ELF-1 (cell line): ENCODE data around the gene TXNRD3.
"Not testable (repeated sequence)": the region's sequence is repeated elsewhere in the genome, so short reads cannot be mapped to it uniquely, and the experiment has no call there.

Experiments
- DNase-seq: peaks from one replicate; pipeline ENCODE4 v3.0.0-alpha.2; 2016; ENCODE audit warnings: low read depth, low spot score

TXNRD3 gene

DNA sequence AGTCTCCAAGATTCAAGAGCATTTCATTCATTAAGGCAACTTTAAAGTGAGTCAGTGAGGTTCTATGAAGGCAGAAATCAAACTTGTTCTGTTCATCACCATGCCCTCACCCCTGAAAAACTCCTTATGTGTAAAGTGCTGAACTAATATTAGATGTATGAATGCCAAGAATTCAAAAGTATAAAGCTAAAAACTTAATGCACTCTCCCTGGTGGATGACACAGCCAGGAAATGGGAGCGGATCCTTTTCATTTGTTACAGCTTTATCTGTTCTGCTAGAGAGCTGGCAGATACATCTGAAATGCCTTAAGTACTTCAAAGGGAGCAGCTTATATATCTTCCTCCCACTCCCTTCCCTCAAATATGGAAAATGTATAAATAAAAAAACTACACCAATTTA lies 8.2 kb downstream of the TXNRD3 start:
- no peak for DNase-seq

DNA sequence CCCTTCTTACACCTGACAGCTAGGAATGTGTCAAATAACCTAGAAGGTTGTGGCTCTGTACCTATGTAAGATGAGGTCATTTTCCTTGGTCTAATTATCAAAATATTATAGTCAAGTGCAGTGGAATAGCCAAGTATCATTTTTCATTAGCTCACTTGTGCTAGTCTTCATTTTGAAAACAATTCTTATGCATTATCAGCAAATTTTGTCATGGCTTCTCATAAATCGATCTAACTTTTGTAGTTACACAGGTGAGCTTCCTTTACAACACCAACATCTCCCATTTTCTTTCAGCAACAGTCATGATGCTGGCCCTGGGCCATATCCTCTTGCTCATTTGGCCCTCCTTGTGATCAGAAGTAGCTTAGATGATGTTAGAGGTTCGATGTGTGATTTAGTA lies 10.3 kb downstream of the TXNRD3 start:
- no peak for DNase-seq

- no peak for DNase-seq
Measured at GRCh38 chr3:126638790-126639189, 16.1 kb downstream of the TXNRD3 start.

DNA sequence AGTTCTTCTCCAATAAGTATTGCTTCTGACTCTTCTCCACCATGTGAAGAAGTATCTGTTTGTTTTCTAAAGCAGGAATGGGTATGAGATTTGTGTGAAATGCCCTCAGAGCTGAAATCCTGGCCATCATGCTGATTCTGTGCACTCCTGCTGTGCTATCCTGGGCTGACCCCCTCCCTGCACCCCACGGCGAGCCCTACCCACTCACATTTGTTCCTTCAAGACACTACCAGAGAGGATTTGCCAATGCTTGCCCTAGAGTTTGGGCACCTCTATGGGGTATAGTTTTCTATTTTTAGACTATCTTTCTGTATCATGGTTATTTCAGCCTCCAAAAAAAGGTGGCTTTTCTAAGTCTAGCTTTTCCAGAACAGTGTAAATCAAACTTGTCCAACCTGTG lies 18.5 kb downstream of the TXNRD3 start:
- DNase-seq: no peak

DNA sequence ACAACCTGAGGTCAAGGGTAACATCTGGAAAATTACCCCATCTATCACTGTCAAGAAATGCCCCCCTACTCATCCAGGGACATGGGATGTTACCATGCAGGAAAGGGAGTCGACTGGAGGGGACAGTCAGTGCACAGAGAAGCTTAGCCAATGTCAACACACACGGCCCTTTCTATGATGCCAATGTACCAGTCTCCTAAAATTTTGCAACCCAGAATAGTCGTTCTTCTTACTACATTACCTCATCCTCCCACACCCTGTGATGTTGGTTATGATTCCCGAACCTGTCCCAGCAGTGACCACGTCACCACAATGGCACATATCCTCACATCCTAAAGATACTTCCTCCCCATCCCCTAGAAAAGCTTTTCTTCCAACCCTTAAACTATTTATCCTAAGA lies 20.1 kb downstream of the TXNRD3 start:
- no peak for DNase-seq

DNA sequence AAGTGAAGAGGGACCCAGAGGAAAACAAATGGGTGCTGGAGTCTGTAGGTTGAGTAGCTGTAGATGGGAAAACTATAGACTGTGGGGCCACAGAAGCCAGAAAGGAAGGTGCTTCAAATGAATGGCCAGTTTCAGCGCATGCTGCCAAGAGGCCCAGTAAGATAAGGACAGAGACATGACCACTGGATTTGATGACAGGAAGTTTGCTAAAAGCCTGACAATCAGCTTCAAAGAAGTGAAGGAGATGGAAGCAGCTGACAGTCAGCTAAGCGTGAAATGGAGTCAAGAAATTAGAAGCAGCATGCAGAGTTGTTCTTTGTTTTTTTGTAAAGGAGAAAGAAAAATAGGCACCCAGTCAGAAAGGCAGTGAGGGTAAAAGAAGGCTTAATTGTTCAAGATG lies 24.9 kb downstream of the TXNRD3 start:
- DNase-seq: no peak

GRCh38 chr3:126625735-126626134 lies 29.2 kb downstream of the TXNRD3 start:
- DNase-seq: not testable (repeated sequence)

DNA sequence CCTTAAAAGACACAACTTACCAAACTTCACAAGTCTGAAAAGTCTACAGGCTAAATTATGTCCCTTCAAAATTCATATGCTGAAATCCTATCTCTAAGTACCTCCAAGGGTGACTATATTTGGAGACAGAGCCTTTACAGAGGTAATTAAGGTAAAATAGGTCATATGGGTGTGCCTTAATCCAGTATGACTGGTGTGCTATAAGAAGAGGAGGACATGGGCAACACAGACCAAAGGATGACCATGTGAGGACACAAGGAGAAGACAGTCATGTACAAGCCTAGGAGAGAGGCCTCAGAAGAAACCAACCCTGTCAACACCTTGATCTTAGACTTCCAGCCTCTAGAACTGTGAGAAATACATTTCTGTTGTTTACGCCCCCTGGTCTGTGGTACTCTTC lies 32.2 kb downstream of the TXNRD3 start:
- DNase-seq: no peak

GRCh38 chr3:126621627-126622345 lies 33.1 kb downstream of the TXNRD3 start:
- DNase-seq: no peak

- no peak for DNase-seq
Measured at GRCh38 chr3:126621171-126621570, 33.8 kb downstream of the TXNRD3 start.

GRCh38 chr3:126620738-126621137 lies 34.2 kb downstream of the TXNRD3 start:
- DNase-seq: no peak

DNA sequence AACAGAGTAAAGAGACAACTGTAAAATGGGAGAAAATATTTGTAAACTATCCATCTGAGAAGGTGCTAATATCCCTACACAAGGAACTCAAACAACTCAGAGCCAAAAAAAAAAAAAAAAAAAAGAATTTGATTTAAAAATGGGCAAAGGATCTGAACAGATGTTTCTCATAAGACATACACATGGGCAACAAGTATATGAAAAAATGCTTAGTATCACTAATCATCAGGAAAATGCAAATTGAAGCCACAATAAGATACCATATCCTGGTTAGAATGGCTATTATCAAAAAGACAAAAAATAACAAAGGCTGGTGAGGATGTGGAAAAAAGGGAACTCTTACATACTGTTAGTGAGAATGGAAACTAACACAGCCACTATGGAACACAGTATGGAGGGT lies 36.2 kb downstream of the TXNRD3 start:
- DNase-seq: no peak

DNA sequence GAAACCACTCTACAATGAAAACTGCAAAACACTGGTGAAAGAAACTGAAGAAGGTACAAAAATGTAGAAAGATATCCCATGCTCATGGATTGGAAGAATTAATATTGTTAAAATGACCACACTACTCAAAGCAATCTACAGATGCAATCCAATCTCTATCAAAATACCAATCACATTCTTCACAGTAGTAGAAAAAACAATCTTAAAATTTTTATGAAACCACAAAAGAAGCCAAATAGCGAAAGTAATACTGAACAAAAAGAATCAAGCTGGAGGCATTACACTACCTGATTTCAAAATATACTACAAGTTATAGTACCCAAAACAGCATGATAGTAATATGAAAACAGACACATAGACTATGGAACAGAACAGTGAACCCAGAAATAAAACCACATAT lies 36.9 kb downstream of the TXNRD3 start:
- DNase-seq: no peak

- no peak for DNase-seq
Measured at GRCh38 chr3:126617571-126617970, 37.4 kb downstream of the TXNRD3 start.

GRCh38 chr3:126616931-126617330 lies 38.0 kb downstream of the TXNRD3 start:
- no peak for DNase-seq

- DNase-seq: no peak
Measured at GRCh38 chr3:126613479-126614188, 41.3 kb downstream of the TXNRD3 start.

- DNase-seq: no peak
Measured at GRCh38 chr3:126612479-126613205, 42.3 kb downstream of the TXNRD3 start.

DNA sequence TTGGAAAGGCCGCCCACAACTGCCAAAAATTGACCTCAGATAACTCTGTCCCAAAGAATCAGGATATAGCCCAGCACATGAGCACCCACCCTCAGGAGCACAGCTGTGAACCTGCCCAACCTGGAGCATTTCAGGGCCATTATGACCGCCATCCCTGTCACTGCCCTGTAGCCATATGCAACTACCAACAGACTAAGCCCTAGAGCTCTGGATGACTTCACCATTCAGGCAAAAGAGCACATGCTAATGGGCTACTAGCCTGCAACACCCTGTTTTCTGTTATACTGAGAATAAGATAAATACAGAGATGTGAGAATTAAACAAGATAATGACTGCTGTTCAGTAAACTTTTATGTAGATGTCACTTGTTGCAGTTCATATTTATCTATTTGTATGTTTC lies 45.0 kb downstream of the TXNRD3 start:
- no peak for DNase-seq

GRCh38 chr3:126607214-126607908 lies 47.6 kb downstream of the TXNRD3 start:
- no peak for DNase-seq

DNA sequence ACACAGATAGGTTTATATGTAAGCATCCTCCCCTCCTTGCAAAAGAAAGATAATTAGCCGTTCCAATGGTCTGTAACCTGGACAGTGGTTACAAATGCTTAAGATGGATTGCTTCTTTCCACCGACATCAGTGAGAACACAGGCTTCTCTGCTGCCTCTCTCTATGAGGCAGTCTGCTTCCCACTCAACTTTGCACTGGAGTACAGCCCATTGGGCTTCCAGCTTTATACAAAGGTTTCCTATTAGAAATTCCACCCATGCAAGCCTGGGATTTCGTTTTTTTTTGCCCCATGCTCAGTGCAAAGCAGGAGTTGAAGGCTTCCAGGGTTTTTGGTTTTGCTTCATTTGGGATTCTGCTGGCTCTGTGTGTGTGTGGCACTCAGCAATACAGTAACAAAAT lies 48.9 kb downstream of the TXNRD3 start:
- DNase-seq: no peak

GRCh38 chr3:126604691-126605090 lies 50.2 kb downstream of the TXNRD3 start:
- no peak for DNase-seq

- no peak for DNase-seq
Measured at GRCh38 chr3:126599101-126599500, 55.8 kb downstream of the TXNRD3 start.
